ENCODE data around the gene OLA1.

- TF ChIP-seq MXI1 (IDR thresholded peaks at IDR 0.05; ENCODE audit: borderline replicate concordance, low read depth, low read length), result no peak
- TF ChIP-seq CTCF (conservative IDR thresholded peaks at IDR 0.05; ENCODE audit: low read depth, low read length), result no peak
- no peak for TF ChIP-seq RCOR1 (IDR thresholded peaks at IDR 0.05; ENCODE audit: insufficient replicate concordance, low read length)
- no peak for TF ChIP-seq POLR2A (IDR thresholded peaks at IDR 0.05; ENCODE audit: low read depth, low read length)
Observed at GRCh38 chr2:174259981-174260380, 11.6 kb upstream of the OLA1 start.

All from IMR-90 (cell line).